ENCODE results near the gene GRID1.

GRID1 gene

DNA sequence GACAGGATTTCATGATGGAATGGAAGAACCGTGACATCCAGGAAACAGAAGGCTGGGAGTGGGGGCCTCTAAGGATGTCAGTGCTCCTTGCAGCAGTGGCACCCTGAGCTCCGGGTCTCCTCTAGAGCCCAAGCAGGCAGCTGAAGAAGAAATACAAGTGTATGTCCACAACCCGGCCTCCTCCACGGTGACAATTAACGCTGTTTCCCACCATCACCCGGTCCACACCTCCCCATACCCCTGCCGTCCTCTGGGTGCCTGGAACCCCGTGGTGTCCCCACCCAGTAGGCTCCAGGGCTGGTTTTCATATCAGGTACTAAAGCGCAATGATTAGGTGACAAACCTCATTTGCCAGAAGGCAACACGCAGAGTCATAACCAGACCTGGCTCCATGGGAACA lies 30.3 kb downstream of the GRID1 start:
- no peak for DNase-seq

DNA sequence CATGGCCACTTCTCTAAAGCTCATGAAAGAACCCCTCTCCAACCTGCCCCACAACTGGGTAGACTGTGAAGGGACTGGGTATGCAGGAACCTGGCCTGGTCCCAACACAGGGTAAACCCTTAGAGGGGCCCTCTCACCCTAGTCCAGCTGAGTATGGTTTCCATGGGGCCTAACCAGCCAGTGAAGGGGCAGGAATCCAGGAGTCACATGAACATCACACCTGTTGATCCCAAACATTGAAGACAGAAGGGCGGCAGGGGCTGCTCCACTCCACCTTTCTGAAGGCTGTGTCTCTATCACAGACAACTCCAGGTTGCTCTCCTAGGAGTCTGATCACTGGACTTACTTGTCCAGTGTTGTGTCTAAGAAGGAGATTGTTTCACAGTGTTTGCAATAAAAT lies 30.8 kb downstream of the GRID1 start:
- no peak for DNase-seq

GRCh38 chr10:86335257-86335656 lies 31.3 kb downstream of the GRID1 start:
- no peak for DNase-seq

DNA sequence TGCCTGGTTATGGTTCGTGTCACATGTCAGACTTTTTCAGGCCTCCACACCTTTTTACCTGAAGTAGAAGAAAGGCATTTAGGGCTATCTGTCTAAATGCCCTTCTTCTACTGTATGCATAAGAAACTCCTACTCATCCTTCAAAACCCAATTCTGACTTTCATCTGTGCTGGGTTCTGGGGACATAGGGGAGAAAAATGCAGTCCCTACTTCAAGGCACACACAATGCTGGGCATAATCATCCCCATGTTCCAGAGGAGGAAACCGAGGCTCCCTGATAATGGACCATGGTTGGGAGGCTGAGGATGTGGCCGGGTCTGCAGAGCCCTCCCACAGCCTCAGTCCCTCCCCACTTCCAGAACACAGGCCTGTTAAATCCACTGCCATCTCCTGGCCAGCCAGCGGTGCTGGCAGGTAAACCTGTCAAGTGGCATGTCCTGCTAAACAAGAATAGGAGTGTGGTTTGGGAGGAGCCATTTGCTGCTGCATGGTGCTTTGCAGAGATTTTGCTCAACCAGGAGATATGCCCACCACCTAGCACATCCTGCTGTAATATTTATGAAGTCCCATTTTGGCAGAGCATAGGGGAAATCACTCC lies 32.0 kb downstream of the GRID1 start:
- DNase-seq = no peak

GRCh38 chr10:86333826-86334487 lies 32.6 kb downstream of the GRID1 start:
- no peak for DNase-seq

- DNase-seq = no peak
These were observed 34.7 kb downstream of the GRID1 start for GRCh38 chr10:86331861-86332260.

GRCh38 chr10:86330778-86331763 lies 35.5 kb downstream of the GRID1 start:
- no peak for DNase-seq

DNA sequence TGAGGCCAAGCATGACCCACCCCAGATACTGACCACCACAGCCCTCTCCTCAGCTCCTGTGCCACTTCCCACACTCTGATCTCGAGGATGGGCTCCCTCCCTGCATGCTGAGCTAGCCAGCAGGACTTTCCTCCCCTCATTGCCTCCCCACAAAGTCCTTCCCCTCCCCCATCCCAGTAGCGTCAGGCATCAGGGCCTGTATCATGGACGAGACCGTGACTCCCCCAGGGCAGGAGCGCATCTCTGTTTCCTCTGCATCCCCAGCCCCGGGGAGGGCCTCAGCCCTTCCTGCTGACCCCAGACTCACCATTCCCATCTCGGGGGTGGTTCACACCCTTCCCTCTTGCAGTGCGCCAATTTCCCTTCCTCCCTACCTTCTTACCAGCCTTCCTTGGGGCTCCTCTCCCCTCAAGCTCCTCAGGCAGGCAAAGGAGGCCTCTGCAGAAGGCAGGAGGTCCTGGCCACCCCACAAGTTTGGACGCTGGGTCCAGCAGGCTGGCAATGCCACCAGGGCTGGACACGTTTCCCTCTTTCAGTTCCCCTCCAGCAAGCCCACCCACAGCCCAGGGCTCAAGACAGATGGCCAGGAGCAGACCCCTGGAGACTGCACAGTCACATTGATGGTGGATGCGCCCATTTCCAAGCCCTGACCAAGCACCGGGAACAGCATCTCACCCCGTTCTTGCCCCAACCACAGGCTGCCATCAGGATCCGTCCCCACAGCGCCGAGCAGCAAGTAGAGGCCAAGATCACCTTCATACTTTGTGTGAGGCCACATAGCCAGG lies 36.5 kb downstream of the GRID1 start:
- DNase-seq = no peak

- DNase-seq = no peak
These were observed 37.4 kb downstream of the GRID1 start for GRCh38 chr10:86329093-86329710.

GRCh38 chr10:86327954-86328725 lies 38.5 kb downstream of the GRID1 start:
- no peak for DNase-seq

DNA sequence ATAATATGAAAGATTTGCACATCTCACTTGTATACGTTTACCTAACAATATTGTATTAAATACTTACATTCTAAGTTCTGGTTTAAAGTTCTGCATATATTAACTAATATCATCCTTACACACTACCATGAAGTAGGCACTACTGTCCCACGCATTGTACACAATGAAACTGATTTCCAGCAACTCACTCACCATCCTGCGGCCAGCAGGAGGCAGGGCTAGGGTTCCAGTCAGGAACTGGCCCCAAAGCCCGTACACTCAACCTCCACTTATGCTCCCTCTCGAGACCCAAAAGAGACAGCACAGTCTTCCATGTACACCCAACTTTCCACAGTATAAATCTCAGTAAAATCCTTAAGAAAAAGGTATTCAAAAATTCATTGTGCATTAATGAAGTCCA lies 41.4 kb downstream of the GRID1 start:
- no peak for DNase-seq

GRCh38 chr10:86321568-86321967 lies 45.0 kb downstream of the GRID1 start:
- DNase-seq = no peak

DNA sequence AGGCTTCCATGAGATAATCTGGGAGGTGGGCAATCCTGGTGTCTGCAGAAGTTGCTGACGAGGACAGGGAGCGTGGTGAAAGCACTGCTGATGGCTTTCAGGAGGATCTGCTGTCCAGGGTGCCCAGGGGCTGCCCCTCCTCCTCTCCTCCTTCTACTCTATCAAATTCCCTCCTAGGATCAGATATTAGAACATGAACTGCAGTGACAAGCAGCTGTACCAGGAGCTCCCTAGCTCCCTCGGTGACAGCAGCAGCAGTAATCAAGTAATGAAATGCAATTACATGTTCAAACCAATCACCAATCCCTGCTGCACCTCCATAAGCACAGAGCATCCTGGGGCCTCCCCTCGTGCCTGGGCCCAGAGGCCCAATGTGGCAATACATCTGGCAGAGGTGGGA lies 46.9 kb downstream of the GRID1 start:
- no peak for DNase-seq

DNA sequence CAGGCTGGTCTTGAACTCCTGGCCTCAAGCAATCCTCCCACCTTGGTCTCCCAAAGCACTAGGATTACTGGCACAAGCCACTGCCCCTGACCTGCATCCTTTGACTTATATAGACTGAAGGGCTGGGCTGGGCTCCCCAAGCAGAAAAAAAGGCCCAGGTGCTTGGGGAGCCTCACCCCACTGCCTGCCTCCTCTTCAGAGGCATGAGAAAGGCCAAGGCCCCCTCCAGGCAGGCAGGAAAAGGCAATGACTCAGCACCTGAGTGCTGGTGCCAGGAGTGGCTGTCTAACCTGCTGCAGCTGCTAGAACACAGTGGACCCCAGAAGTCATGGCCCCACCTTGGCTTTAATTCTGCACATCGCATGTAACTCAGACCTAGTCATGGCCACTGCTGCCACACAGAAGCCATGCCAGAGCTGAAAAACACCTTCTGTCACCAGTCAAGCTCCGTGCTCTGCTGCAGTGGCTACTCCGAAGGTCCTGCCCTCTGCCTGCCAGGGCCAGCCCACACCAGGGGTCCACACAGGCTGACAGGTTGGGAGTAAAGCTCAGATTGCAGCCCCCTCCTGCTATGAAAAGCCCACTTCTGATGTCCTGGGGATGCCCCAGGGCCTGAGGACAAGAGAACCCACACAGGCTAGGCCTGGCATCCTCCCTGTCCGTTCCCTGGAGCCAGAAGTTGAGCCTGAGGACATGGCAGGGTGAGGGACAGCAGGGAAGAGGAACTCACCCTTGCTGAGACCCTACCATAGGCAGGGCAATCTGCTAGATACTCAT lies 48.5 kb downstream of the GRID1 start:
- no peak for DNase-seq

DNA sequence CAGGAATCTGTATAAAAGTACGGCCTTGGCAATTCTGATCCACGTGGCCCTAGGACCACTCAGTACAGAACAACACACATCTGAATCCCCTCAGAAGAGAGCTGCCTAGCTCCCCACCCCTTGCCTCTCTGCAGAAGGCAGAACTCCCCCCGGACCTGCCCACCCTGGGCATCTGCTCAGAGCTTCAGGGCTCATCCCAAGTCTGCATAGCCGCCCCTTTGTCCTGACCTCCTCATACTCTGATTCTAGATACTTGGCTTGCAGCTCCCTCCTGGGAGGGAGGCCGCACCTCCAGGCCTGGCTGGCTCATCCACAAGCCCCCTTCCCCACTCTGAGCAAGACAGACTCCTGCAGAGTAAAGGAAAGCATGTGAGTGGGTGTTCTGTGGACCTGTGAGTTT lies 49.6 kb downstream of the GRID1 start:
- no peak for DNase-seq

- DNase-seq = no peak
These were observed 50.2 kb downstream of the GRID1 start for GRCh38 chr10:86316274-86316835.

GRCh38 chr10:86315549-86315942 lies 51.0 kb downstream of the GRID1 start:
- no peak for DNase-seq

GRCh38 chr10:86314616-86315548 lies 51.7 kb downstream of the GRID1 start:
- DNase-seq = no peak

GRCh38 chr10:86313621-86314041 lies 53.0 kb downstream of the GRID1 start:
- DNase-seq = no peak

Data from stimulated activated CD8-positive, alpha-beta memory T cell treated with anti-CD3 and anti-CD28 coated beads, Interleukin-4, amount 100 ng/mL, for 48 hours (primary cell).